ENCODE measurements around the gene OR51I1.

Gene OR51I1

GRCh38 chr11:5441414-5441813 is at the start of gene OR51I1:
Gene OR51I1 (minus strand): TSS chr11:5441514. CDS start chr11:5441514, 0 bp downstream.
- no peak for DNase-seq

- DNase-seq, result no peak
Measured at GRCh38 chr11:5489576-5490357, 48.5 kb upstream of the OR51I1 start.

- DNase-seq, result no peak
Measured at GRCh38 chr11:5488798-5489399, 47.6 kb upstream of the OR51I1 start.

- DNase-seq, result no peak
Measured at GRCh38 chr11:5488385-5488784, 47.1 kb upstream of the OR51I1 start, which contains the start of gene OR52D1. Gene OR52D1 (plus strand): TSS chr11:5488685. CDS start chr11:5488707, 22 bp downstream.

- DNase-seq, result no peak
Measured at GRCh38 chr11:5486421-5486820, 45.1 kb upstream of the OR51I1 start.

GRCh38 chr11:5486003-5486402 is 44.7 kb upstream of the OR51I1 start:
- DNase-seq, result no peak

GRCh38 chr11:5476186-5476819 is 35.0 kb upstream of the OR51I1 start:
- DNase-seq, result no peak

GRCh38 chr11:5473921-5474320 is 32.6 kb upstream of the OR51I1 start:
- DNase-seq, result no peak

GRCh38 chr11:5467527-5467926 is 26.2 kb upstream of the OR51I1 start:
- no peak for DNase-seq

- DNase-seq, result no peak
Measured at GRCh38 chr11:5460983-5461621, 19.8 kb upstream of the OR51I1 start.

- DNase-seq, result no peak
Measured at GRCh38 chr11:5449432-5449831, 8.1 kb upstream of the OR51I1 start.

GRCh38 chr11:5449023-5449422 is 7.7 kb upstream of the OR51I1 start, which contains the start of gene OR51I2:
Gene OR51I2 (plus strand): TSS chr11:5449323. CDS start chr11:5453489, 4,166 bp downstream.
- DNase-seq, result no peak

GRCh38 chr11:5443835-5444393 is 2.6 kb upstream of the OR51I1 start:
- no peak for DNase-seq

- no peak for DNase-seq
Measured at GRCh38 chr11:5423131-5423530, 18.2 kb downstream of the OR51I1 start.

GRCh38 chr11:5421811-5422210 is 19.5 kb downstream of the OR51I1 start, which contains the start of gene OR51Q1:
Gene OR51Q1 (plus strand): TSS chr11:5422111. CDS start chr11:5422201, 90 bp downstream.
- DNase-seq, result no peak

- DNase-seq, result no peak
Measured at GRCh38 chr11:5420993-5421392, 20.3 kb downstream of the OR51I1 start.

GRCh38 chr11:5405173-5405572 is 36.1 kb downstream of the OR51I1 start:
- no peak for DNase-seq

- DNase-seq, result no peak
Measured at GRCh38 chr11:5398936-5399335, 42.4 kb downstream of the OR51I1 start.

- no peak for DNase-seq
Measured at GRCh38 chr11:5394091-5394490, 47.2 kb downstream of the OR51I1 start.
